ENCODE data around the gene SPRR2B. TPM values are rescaled to one million over a fixed set of nuclear protein-coding genes. Genes with fewer than 3 reads are reported as not detected.
"Not testable (repeated sequence)": the region's sequence is repeated elsewhere in the genome, so short reads cannot be mapped to it uniquely, and the experiment has no call there.

The SPRR2B gene
- total RNA-seq, 1 donor from 2014 or later, result not detected

DNA sequence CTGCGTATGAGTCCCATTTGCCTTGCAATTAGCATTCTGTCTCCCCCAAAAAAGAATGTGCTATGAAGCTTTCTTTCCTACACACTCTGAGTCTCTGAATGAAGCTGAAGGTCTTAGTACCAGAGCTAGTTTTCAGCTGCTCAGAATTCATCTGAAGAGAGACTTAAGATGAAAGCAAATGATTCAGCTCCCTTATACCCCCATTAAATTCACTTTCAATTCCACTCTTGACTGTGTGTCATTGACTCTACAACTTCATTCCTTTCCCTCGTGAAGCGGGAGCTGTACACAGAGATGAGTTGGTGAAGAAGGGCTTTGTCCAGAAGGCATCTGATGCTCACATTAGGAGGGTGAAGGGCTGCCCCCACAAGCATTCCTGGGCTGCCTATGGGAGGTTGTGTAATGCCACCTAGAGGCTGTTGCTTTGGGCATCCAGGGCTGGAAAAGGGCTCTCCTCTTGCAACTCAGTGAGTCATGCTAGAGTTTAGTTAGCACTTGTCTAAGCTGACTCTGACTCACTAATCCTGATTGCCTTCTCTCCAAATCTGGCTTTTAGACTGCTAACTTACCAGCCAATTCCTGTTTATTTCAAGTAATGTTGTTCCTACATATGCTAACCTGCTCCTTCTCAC lies 38.6 kb downstream of the SPRR2B start:
- DNase-seq (ENCODE audit: low read depth), result peak; percentile 78

- no peak for DNase-seq (ENCODE audit: low read depth)
Measured at GRCh38 chr1:153032073-153032472, 39.3 kb downstream of the SPRR2B start.

GRCh38 chr1:153030895-153031294 lies 40.5 kb downstream of the SPRR2B start, which contains the start of gene SPRR1B:
Gene SPRR1B (plus strand): TSS chr1:153031203. CDS start chr1:153032346, 1,143 bp downstream.
- peak; percentile 16 for DNase-seq (ENCODE audit: low read depth)

DNA sequence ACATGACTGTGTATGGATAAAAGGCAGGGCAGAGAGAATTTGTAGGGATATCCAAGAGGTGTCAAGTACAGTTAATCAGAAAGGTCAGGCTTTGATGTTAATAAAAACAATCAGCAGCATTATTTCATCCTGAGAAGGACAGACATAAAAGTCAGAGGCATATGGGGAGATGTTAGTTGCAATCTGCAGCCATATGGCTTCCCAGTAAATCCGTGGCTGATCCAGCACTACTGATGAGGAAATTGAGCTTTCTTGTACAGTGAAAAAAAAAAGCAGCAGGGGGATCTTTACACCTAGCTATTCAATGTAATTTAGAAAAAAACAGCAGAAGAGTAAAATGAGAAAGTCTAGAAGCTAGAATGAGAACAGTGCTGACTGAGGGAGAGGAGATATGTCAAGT lies 42.6 kb downstream of the SPRR2B start:
- no peak for DNase-seq (ENCODE audit: low read depth)

DNA sequence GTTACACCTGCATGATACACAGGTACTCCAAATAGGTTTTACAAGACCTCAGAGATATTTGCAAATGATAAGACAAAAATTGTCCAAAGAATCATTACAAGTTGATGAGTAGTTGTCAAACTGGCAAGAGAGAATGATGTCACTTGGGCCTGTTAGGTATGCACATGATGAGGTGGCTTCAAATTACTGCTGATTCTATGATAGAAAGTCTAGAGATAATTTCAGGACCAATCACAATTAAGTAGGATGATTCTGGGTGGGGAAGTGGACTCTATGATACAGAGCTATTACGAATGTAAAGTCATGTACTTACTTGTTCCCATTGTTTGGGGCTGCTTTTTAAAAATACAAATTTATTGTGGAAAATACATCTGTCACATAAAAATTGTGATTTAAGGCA lies 45.6 kb downstream of the SPRR2B start:
- DNase-seq (ENCODE audit: low read depth), result no peak

GRCh38 chr1:153024413-153024812 lies 47.0 kb downstream of the SPRR2B start:
- DNase-seq (ENCODE audit: low read depth), result no peak

- no peak for DNase-seq (ENCODE audit: low read depth)
Measured at GRCh38 chr1:153023109-153023508, 48.3 kb downstream of the SPRR2B start.

- not testable (repeated sequence) for DNase-seq (ENCODE audit: low read depth)
Measured at GRCh38 chr1:153022340-153022739, 49.1 kb downstream of the SPRR2B start.

DNA sequence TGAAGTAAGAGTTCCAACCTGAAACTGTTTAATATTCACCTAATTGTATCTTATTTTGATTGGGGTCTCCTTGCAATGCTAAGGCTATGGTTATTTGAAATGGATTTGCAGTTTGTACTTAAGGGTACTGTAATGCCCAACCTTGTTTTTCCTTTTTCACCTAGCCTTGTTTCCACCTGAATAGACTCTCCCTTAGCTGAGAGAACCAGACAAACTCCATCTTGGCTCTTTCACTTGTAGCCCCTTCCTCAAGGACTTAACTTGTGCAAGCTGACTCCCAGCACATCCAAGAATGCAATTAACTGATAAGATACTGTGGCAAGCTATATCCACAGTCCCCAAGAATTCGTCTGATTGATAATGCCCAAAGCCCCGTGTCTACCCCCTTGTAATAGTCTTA lies 49.6 kb downstream of the SPRR2B start:
- DNase-seq (ENCODE audit: low read depth), result not testable (repeated sequence)

Other genes with a start within 250 kb of the SPRR2B start
- not detected in 2 replicates for gene LCE1A, start 244.1 kb downstream of the SPRR2B start, total RNA-seq
- not detected in 2 replicates for gene LCE6A, start 228.8 kb downstream of the SPRR2B start, total RNA-seq
- not detected in 2 replicates for gene LCE7A, start 211.6 kb downstream of the SPRR2B start, total RNA-seq
- gene SMCP, start 193.3 kb downstream of the SPRR2B start, total RNA-seq, result not detected in 2 replicates
- 0.15 and 2.4 TPM in 2 replicates for gene IVL, start 163.1 kb downstream of the SPRR2B start, total RNA-seq
- not detected in 2 replicates for gene SPRR5, start 124.4 kb downstream of the SPRR2B start, total RNA-seq
- not detected in 2 replicates for gene SPRR4, start 101.0 kb downstream of the SPRR2B start, total RNA-seq
- not detected in 2 replicates for gene SPRR1A, start 87.5 kb downstream of the SPRR2B start, total RNA-seq
- gene SPRR3, start 69.9 kb downstream of the SPRR2B start, total RNA-seq, result not detected in 2 replicates
- gene SPRR1B, start 40.4 kb downstream of the SPRR2B start, total RNA-seq, result not detected in 2 replicates
- not detected in 2 replicates for gene SPRR2D, start 30.5 kb downstream of the SPRR2B start, total RNA-seq
- not detected in 2 replicates for gene SPRR2A, start 14.1 kb downstream of the SPRR2B start, total RNA-seq
- gene SPRR2E, start 22.9 kb upstream of the SPRR2B start, total RNA-seq, result not detected in 2 replicates
- not detected in 2 replicates for gene SPRR2F, start 41.9 kb upstream of the SPRR2B start, total RNA-seq
- gene SPRR2G, start 79.3 kb upstream of the SPRR2B start, total RNA-seq, result not detected in 2 replicates
- not detected in 2 replicates for gene LELP1, start 131.8 kb upstream of the SPRR2B start, total RNA-seq
- not detected in 2 replicates for gene PRR9, start 146.0 kb upstream of the SPRR2B start, total RNA-seq
- gene LORICRIN, start 188.1 kb upstream of the SPRR2B start, total RNA-seq, result not detected in 2 replicates
- not detected in 2 replicates for gene PGLYRP3, start 241.3 kb upstream of the SPRR2B start, total RNA-seq

Data from renal cortical epithelial cell (primary cell).